Suprapubic skin (tissue), 3 donors: ENCODE data around the gene FNBP1L.

Source experiments
- EP300 ChIP-seq: sonication (generic); formaldehyde crosslinking; IDR thresholded peaks from one replicate; pipeline ENCODE4 v1.6.1; 2017; ENCODE audit warnings: antibody characterized with exemption
- POLR2A ChIP-seq, 2 donors: fragments of 450-650 bp; IDR thresholded peaks; one replicate each; pipeline ENCODE4 v1.6.1; 2017; ENCODE audit warnings: antibody characterized with exemption in 2 of 2, mild to moderate bottlenecking in 2 of 2, moderate library complexity in 2 of 2
- TF ChIP-seq, protein P1 (sequence below), 2 donors: fragments of 200-600 bp in 1 of 2; fragments of 450-650 bp in 1 of 2; sonication (generic) in 1 of 2; IDR thresholded peaks; one replicate each; pipeline ENCODE4 v1.5.1; 2016 to 2019; ENCODE audit warnings: antibody characterized with exemption in 2 of 2, mild to moderate bottlenecking in 1 of 2, moderate library complexity in 1 of 2

DNA sequence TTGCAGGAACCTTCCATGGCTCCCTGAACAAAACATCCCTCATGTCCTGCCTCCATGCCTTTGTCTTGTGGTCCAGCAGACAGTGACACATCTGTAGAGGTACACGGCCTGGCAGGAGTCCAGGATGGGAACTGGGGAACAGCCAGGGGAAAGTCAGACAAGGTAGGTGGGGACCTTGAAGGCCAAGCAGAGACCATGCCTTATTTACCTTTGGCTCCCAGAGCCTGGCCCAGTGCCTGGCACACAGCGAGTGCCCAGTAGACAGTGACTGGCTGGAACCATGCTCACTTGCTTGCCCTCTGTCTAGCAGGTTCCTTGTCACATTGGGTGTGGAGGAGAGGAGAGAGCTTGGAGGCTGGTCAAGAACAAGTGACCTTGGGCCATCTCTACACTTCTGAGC is 152.7 kb downstream of the FNBP1L start:
- TF ChIP-seq, protein P1, sequence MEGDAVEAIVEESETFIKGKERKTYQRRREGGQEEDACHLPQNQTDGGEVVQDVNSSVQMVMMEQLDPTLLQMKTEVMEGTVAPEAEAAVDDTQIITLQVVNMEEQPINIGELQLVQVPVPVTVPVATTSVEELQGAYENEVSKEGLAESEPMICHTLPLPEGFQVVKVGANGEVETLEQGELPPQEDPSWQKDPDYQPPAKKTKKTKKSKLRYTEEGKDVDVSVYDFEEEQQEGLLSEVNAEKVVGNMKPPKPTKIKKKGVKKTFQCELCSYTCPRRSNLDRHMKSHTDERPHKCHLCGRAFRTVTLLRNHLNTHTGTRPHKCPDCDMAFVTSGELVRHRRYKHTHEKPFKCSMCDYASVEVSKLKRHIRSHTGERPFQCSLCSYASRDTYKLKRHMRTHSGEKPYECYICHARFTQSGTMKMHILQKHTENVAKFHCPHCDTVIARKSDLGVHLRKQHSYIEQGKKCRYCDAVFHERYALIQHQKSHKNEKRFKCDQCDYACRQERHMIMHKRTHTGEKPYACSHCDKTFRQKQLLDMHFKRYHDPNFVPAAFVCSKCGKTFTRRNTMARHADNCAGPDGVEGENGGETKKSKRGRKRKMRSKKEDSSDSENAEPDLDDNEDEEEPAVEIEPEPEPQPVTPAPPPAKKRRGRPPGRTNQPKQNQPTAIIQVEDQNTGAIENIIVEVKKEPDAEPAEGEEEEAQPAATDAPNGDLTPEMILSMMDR (IDR thresholded peaks at IDR 0.05), result no peak
- TF ChIP-seq POLR2A (IDR thresholded peaks at IDR 0.05), result no peak
- TF ChIP-seq EP300, result no peak
